Endothelial cell (in vitro differentiated cells): Measurements from ENCODE around the gene B4GALNT4. TPM values are rescaled to one million over a fixed set of nuclear protein-coding genes. Genes with fewer than 3 reads are reported as not detected.
"Not testable (repeated sequence)": the region's sequence is repeated elsewhere in the genome, so short reads cannot be mapped to it uniquely, and the experiment has no call there.

Experiments used
- DNase-seq: peaks from one replicate; pipeline ENCODE4 v3.0.0; 2021; ENCODE audit warnings: low spot score
- H3K27ac Mint-ChIP-seq: one replicate; pipeline ENCODE4 v1.8.0; 2021; ENCODE audit warnings: mixed read lengths, inconsistent platforms; ENCODE audit not compliant: unreplicated experiment
- H3K27me3 Mint-ChIP-seq: one replicate; pipeline ENCODE4 v1.8.0; 2021; ENCODE audit warnings: mild to moderate bottlenecking, moderate library complexity, mixed read lengths, inconsistent platforms; ENCODE audit not compliant: unreplicated experiment
- H3K36me3 Mint-ChIP-seq: one replicate; pipeline ENCODE4 v1.8.0; 2021; ENCODE audit warnings: mild to moderate bottlenecking, low read depth, mixed read lengths, inconsistent platforms; ENCODE audit not compliant: unreplicated experiment
- H3K4me1 Mint-ChIP-seq: one replicate; pipeline ENCODE4 v1.8.0; 2021; ENCODE audit warnings: mild to moderate bottlenecking, mixed read lengths, inconsistent platforms; ENCODE audit not compliant: unreplicated experiment
- H3K4me3 Mint-ChIP-seq: one replicate; pipeline ENCODE4 v1.8.0; 2021; ENCODE audit warnings: mild to moderate bottlenecking, mixed read lengths, inconsistent platforms; ENCODE audit not compliant: unreplicated experiment
- H3K9me3 Mint-ChIP-seq: one replicate; pipeline ENCODE4 v1.8.0; 2021; ENCODE audit warnings: mixed read lengths, inconsistent platforms; ENCODE audit not compliant: unreplicated experiment
- long read RNA-seq: library from polyadenylated mRNA; unstranded; transcript quantifications from one replicate; pipeline ENCODE4 v2.0.0, GENCODE V29; 2020; ENCODE audit not compliant: unreplicated experiment
- total RNA-seq: library from RNA; stranded (reverse); fragmentation: NEBNext Ultra II Directional; extraction: Animal tissue kit (Norgen Biotek cat#: 25700); gene quantifications from one replicate; pipeline ENCODE4 v1.2.1, GENCODE V29; 2021; ENCODE audit not compliant: unreplicated experiment
- TF ChIP-seq, protein P1 (sequence below): fragments of 200-600 bp; sonication (generic); IDR thresholded peaks from one replicate; pipeline ENCODE4 v1.5.0; 2021; ENCODE audit warnings: antibody characterized with exemption; ENCODE audit not compliant: unreplicated experiment

The B4GALNT4 gene, protein sequence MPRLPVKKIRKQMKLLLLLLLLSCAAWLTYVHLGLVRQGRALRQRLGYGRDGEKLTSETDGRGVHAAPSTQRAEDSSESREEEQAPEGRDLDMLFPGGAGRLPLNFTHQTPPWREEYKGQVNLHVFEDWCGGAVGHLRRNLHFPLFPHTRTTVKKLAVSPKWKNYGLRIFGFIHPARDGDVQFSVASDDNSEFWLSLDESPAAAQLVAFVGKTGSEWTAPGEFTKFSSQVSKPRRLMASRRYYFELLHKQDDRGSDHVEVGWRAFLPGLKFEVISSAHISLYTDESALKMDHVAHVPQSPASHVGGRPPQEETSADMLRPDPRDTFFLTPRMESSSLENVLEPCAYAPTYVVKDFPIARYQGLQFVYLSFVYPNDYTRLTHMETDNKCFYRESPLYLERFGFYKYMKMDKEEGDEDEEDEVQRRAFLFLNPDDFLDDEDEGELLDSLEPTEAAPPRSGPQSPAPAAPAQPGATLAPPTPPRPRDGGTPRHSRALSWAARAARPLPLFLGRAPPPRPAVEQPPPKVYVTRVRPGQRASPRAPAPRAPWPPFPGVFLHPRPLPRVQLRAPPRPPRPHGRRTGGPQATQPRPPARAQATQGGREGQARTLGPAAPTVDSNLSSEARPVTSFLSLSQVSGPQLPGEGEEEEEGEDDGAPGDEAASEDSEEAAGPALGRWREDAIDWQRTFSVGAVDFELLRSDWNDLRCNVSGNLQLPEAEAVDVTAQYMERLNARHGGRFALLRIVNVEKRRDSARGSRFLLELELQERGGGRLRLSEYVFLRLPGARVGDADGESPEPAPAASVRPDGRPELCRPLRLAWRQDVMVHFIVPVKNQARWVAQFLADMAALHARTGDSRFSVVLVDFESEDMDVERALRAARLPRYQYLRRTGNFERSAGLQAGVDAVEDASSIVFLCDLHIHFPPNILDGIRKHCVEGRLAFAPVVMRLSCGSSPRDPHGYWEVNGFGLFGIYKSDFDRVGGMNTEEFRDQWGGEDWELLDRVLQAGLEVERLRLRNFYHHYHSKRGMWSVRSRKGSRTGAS
- total RNA-seq: 14.9 TPM
- long read RNA-seq, partial matches to known transcripts: 0 of 1 reads
- long read RNA-seq, other reads (novel, unspliced or antisense): 1 of 1 reads

DNA sequence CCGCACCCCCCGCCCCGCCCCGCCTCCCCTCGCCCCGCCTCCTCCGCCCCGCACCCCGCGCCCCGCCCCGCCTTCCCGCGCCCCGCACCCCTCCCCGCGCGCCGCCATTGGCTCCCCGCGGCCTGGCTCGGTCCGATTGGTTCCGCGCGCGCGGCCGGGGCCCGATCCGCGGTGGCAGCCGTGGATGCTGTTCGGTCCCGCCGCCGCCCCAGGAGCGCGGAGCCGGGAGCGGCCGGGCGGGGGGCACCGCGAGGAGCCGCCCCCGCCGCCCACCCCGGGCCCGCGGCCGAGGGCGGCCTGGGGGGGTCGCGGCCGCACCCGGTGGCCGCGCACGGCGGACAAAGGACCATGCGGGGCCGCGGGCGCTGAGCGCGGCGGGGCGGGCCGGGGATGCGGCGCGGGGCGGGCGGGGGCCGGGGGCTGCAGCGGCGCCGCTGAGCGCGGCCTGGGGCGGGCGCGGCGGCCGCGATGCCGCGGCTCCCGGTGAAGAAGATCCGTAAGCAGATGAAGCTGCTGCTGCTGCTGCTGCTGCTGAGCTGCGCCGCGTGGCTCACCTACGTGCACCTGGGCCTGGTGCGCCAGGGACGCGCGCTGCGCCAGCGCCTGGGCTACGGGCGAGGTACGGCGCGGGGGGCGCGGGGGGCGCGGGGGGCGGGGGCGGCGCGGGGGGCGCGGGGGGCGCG, at the start of gene B4GALNT4:
TSS of gene B4GALNT4 (plus strand) at position 164 of the 683 bp plus-strand sequence. CDS start at position 469, 305 bp downstream.
- Mint-ChIP-seq H3K4me3 (peak within 1 kb of the TSS; percentile 91), H3K9me3 (no peaks in the 10 kb centered on the region), H3K4me1 (peaks cover 10% of the 10 kb centered on the region), H3K27me3 (peaks cover 22% of the 10 kb centered on the region), H3K27ac (no peak within 1 kb of the TSS), H3K36me3 (no peaks in the 10 kb centered on the region)
- no peak for DNase-seq
- TF ChIP-seq, protein P1, sequence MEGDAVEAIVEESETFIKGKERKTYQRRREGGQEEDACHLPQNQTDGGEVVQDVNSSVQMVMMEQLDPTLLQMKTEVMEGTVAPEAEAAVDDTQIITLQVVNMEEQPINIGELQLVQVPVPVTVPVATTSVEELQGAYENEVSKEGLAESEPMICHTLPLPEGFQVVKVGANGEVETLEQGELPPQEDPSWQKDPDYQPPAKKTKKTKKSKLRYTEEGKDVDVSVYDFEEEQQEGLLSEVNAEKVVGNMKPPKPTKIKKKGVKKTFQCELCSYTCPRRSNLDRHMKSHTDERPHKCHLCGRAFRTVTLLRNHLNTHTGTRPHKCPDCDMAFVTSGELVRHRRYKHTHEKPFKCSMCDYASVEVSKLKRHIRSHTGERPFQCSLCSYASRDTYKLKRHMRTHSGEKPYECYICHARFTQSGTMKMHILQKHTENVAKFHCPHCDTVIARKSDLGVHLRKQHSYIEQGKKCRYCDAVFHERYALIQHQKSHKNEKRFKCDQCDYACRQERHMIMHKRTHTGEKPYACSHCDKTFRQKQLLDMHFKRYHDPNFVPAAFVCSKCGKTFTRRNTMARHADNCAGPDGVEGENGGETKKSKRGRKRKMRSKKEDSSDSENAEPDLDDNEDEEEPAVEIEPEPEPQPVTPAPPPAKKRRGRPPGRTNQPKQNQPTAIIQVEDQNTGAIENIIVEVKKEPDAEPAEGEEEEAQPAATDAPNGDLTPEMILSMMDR: no peak

DNA sequence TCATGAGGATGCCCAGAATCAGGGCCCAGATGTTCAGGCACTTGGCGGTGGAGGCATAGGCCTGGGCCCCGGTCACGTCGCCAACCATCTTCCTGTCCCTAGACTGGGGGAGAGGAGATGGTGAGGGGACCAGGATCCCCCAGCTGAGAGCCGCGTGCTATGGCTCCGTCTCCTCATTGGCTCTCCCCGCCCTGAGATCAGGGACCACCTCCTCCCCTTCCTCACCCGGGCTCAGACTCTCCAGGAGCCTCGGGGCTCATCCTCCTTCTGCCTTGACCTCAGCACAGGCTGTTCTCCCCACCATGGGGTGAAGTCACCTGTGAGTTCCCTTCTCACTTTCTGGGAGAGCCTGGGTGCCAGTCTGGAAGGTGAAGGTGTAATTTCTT, 49.4 kb upstream of the B4GALNT4 start:
- Mint-ChIP-seq H3K27ac (peak overlapping the region; percentile 97), H3K4me3 (peak overlapping the region; percentile 98), H3K4me1 (peaks cover 37% of the 10 kb centered on the region)
- not testable (repeated sequence) for H3K36me3 Mint-ChIP-seq, H3K27me3 Mint-ChIP-seq, DNase-seq, H3K9me3 Mint-ChIP-seq

DNA sequence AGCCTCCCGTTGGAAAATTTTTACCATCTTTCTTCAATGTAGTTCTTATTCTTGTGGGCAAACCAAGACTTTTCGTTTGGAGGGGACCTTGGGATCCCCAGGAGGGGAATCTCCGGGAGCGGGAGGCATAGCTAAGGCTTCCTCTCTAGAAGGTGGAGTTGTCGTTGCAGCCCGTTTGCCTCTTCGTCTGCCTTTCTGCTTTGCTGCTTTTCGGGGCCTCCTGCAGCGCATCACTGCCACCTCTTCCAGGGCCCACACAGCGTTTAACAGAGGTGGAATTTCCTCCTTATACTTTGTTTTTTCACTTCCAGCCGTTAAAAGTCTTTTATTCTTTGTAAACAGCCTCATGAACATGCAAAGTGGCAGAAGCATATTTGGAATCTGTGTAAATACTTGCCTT, 45.1 kb upstream of the B4GALNT4 start:
- Mint-ChIP-seq H3K9me3 (no peaks in the 10 kb centered on the region), H3K27ac (no peak overlapping the region), H3K36me3 (peaks cover 3% of the 10 kb centered on the region), H3K4me1 (peaks cover 43% of the 10 kb centered on the region), H3K27me3 (peaks cover 5% of the 10 kb centered on the region), H3K4me3 (no peak overlapping the region)
- DNase-seq: no peak
- TF ChIP-seq, protein P1: no peak

DNA sequence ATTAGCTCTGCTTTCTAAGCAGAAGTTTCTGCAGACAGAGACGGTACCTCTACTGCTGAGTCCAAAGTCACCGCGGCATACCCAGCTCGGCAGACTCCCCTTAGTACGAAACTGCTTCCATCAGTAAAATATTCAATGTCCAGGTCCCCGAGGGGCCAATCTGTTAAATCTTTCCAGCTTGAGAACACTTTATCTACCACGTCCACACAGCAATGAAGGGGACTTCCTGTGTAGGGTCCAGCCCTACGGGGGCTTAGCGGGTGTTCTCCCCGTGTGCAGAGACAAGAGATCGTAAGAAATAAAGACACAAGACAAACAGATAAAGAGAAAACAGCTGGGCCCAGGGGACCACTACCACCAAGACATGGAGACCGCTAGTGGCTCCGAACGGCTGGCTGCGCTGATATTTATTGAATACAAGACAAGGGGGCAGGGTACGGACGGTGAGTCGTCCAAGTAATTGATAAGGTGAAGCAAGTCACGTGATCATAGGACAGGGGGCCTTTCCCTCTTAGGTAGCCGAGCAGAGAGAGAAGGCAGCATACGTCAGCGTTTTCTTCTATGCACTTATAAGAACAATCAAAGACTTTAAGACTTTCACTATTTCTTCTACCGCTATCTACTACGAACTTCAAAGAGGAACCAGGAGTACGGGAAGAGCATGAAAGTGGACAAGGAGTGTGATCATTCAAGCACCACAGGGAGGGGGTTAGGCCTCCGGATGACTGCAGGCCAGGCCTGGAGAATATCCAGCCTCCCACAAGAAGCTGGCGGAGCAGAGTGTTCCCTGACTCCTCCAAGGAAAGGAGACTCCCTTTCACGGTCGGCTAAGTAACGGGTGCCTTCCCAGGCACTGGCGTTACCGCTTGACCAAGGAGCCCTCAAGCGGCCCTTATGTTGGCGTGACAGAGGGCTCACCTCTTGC, 44.4 kb upstream of the B4GALNT4 start:
- Mint-ChIP-seq H3K4me3 (peak overlapping the region; percentile 57), H3K27ac (peak overlapping the region; percentile 74)
- DNase-seq: not testable (repeated sequence)

More for the DNA sequence above, 44.4 kb upstream of the B4GALNT4 start:
- not testable (repeated sequence) for H3K9me3 Mint-ChIP-seq, H3K27me3 Mint-ChIP-seq, H3K36me3 Mint-ChIP-seq
- peaks cover 46% of the 10 kb centered on the region for H3K4me1 Mint-ChIP-seq
